Vagina (tissue), 2 donors: ENCODE data around the gene BEND7.

Experiments
- POLR2A ChIP-seq, 2 donors: fragments of 450-650 bp; IDR thresholded peaks; one replicate each; pipeline ENCODE4 v1.6.1; 2017; ENCODE audit warnings: antibody characterized with exemption in 2 of 2, mild to moderate bottlenecking in 2 of 2, moderate library complexity in 2 of 2
- POLR2AphosphoS5 ChIP-seq, 2 donors: sonication (generic); formaldehyde crosslinking; IDR thresholded peaks; one replicate each; pipeline ENCODE4 v1.9.0; 2017; ENCODE audit warnings: antibody characterized with exemption in 2 of 2, mild to moderate bottlenecking in 2 of 2, low read depth in 1 of 2; ENCODE audit not compliant: insufficient read depth in 1 of 2
- TF ChIP-seq, protein P1 (sequence below), 3 experiments: fragments of 450-650 bp in 2 of 3; fragments of 200-600 bp in 1 of 3; sonication (generic) in 1 of 3; IDR thresholded peaks; one replicate each; pipeline ENCODE4 v1.5.1; 2017 to 2019; ENCODE audit warnings: antibody characterized with exemption in 3 of 3, mild to moderate bottlenecking in 2 of 3, moderate library complexity in 2 of 3

DNA sequence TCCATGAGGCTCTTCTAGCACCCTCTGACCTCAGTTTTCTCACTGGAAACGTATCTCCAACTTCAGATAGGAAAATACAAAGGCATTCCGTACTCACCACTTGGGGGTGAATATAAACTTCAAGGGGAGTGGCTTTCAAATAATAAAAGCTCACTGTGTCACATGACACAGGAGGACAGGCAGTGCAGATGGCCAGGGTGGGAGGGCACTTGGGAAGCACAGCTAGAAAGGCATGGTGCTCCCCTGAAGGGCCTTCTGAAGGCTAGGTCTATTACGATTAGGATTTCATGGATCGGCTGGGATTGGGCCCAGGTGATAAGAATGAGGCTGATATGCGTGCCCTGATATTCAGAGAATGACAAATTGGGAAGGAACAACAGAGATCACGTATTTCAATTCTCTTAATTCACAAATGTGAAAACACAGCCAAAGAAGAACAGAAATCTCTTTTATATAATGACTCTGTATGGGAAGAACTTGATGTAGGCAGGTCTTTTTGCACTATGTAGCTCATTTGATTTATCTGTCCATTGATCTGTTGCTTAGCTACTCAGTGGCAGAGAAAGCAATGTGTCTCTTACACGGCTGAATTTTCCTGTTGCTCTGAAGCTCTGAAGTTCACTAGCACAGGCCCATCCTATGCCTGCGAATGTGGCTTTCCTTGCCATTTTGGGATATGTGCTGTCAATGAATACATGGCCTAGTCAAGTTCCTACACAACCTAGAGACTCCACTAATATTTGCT, 83.0 kb downstream of the BEND7 start:
- TF ChIP-seq, protein P1, sequence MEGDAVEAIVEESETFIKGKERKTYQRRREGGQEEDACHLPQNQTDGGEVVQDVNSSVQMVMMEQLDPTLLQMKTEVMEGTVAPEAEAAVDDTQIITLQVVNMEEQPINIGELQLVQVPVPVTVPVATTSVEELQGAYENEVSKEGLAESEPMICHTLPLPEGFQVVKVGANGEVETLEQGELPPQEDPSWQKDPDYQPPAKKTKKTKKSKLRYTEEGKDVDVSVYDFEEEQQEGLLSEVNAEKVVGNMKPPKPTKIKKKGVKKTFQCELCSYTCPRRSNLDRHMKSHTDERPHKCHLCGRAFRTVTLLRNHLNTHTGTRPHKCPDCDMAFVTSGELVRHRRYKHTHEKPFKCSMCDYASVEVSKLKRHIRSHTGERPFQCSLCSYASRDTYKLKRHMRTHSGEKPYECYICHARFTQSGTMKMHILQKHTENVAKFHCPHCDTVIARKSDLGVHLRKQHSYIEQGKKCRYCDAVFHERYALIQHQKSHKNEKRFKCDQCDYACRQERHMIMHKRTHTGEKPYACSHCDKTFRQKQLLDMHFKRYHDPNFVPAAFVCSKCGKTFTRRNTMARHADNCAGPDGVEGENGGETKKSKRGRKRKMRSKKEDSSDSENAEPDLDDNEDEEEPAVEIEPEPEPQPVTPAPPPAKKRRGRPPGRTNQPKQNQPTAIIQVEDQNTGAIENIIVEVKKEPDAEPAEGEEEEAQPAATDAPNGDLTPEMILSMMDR (IDR thresholded peaks at IDR 0.05): no peak
- TF ChIP-seq POLR2AphosphoS5 (IDR thresholded peaks at IDR 0.05; ENCODE audit: insufficient read depth in 1 of 2, low read depth in 1 of 2) (no peak), POLR2A (IDR thresholded peaks at IDR 0.05) (no peak)
